LNCaP clone FGC (cell line): Measurements from ENCODE around the gene IRF9.

Source experiments
- DNase-seq: peaks from one replicate; pipeline ENCODE4 v3.0.0-alpha.2; 2011; ENCODE audit warnings: low read depth
- H3K4me3 ChIP-seq: 2 replicates; pipeline ENCODE4 v1.5.1; 2011; ENCODE audit warnings: mild to moderate bottlenecking, low read depth, low read length, control low read depth
- TF ChIP-seq, protein P1 (sequence below): IDR thresholded peaks from 2 replicates; pipeline ENCODE4 v1.5.1; 2012; ENCODE audit warnings: mild to moderate bottlenecking; ENCODE audit not compliant: control insufficient read depth, insufficient read depth; ENCODE audit errors: extremely low read depth

Gene IRF9

DNA sequence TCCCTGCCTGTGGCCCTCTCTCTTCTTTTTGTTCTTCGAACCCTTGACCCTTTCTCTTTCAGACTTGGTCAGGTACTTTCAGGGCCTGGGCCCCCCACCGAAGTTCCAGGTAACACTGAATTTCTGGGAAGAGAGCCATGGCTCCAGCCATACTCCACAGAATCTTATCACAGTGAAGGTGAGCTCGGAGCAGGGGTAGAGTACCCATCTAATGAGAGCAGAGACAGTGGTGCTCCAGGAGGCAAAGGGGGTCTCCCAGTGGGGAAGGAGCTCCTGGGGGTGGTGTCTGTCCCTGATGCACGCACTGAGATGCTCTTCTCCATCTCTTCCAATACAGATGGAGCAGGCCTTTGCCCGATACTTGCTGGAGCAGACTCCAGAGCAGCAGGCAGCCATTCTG is 4.7 kb downstream of the IRF9 start:
- no peak overlapping the region for H3K4me3 ChIP-seq
- TF ChIP-seq, protein P1, sequence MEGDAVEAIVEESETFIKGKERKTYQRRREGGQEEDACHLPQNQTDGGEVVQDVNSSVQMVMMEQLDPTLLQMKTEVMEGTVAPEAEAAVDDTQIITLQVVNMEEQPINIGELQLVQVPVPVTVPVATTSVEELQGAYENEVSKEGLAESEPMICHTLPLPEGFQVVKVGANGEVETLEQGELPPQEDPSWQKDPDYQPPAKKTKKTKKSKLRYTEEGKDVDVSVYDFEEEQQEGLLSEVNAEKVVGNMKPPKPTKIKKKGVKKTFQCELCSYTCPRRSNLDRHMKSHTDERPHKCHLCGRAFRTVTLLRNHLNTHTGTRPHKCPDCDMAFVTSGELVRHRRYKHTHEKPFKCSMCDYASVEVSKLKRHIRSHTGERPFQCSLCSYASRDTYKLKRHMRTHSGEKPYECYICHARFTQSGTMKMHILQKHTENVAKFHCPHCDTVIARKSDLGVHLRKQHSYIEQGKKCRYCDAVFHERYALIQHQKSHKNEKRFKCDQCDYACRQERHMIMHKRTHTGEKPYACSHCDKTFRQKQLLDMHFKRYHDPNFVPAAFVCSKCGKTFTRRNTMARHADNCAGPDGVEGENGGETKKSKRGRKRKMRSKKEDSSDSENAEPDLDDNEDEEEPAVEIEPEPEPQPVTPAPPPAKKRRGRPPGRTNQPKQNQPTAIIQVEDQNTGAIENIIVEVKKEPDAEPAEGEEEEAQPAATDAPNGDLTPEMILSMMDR, result no peak
- DNase-seq, result no peak

DNA sequence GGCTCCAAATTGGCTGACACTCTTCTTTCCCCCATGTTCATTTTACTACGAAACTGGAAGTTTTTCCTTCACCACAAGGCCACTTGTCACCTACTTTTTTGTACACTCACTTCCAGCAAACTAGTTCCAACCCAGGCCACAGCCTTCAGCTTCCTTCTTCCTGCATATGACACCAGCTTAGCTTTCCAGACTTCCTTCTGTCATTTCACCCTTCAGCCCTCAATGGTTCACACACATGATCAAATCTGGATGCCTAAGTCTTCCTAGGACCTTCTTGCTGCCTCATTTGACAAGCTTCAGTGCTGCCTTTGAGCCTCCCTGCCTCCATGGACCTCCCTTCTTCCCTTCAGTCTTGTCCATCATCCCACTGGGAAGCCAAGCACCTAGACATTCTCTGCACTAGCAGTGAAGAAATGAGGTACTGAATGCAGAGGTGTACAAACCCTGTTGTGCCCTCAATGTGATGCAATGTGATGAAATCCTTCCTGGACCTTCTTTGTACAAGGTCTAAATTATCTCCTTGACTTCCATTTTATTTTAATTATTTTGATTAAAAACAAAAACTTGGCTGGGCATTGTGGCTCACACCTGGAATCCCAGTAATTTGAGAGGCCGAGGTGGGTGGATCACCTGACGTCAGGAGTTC is 6.5 kb downstream of the IRF9 start:
- TF ChIP-seq, protein P1, result no peak
- DNase-seq, result no peak
- H3K4me3 ChIP-seq, result no peak overlapping the region

DNA sequence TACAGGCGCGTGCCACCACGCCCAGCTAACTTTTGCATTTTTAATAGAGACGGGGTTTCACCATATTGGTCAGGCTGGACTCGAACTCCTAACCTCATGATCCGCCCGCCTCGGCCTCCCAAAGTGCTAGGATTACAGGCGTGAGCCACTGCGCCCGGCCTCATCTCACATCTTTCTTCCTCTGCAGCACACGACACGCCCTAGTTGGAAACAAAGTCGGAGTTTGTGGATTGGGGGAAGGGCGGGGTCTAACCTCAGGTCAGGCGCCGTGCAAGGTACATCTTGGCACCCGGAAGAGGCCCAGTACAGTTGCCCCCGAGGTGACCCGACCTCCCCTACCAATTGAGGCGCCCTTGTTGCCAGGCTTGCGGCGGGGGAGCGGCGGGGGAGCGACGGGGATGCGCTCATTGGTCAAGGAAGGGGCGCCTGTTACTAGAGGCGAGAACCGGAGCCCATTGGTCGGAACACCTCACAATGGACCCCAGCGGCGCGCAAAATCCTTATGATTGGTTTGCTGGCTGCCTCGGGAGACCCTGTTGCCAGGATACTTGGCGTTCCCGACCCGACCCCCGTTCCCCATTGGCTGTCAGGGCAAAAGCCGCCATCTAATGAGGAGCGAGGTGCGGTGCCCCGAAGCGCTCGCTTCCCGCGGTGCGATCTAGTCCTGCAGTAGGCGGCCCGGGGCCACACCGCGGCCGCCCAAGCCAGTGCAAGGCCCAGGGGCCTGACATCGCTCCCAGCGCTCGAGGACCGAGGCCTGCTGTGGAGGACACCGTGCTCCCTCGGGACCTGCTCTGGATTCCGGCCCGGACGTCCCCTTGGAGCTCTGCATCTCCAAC is 10.6 kb downstream of the IRF9 start, which contains the start of gene REC8:
Gene REC8 (plus strand): TSS at position 659 of the 839 bp plus-strand sequence. CDS start 473 bp downstream, outside the sequence.
- no peak for DNase-seq
- TF ChIP-seq, protein P1, result no peak
- no peak within 1 kb of the TSS for H3K4me3 ChIP-seq

DNA sequence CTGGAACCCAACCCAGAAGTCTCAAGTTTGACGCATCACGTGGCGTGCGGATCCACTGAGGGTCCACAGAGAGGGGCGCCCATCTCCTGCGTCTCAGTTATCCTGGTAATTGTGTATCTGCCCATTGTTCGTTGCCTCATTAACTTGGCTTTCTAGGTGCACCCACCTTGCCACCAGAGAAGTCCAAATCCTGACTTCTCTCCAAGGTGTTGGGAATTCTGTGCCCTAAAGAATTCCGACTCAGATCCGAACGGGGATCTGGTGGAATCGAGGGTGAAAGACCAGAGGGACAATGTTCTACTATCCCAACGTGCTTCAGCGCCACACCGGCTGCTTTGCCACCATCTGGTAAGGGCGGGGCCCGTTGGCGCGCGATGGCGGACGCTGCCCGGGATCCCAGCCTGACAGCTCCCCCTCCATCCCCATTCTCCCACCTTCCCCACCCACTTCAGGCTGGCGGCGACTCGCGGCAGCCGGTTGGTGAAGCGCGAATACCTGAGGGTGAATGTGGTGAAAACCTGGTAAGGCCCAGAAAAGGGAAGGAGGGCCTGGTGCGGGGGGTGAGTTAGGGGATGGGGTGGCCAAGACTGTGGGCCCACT is 11.3 kb downstream of the IRF9 start:
- DNase-seq, result no peak
- TF ChIP-seq, protein P1, result no peak
- no peak overlapping the region for H3K4me3 ChIP-seq

DNA sequence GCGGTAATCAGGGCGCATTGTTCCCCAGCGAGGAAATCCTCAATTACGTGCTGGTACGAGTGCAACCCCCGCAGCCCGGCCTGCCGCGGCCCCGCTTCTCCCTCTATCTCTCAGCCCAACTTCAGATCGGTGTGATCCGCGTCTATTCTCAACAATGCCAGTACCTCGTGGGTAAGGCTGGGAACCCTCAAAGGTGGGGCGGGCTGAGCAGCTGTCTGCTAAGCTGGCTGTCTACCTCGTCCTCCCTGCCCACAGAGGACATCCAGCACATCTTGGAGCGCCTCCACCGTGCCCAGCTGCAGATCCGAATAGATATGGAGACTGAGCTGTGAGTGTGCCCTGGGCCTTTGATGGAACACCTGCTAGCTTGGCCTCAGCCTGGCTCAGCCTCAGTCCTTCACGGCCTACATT is 11.8 kb downstream of the IRF9 start:
- no peak for DNase-seq
- TF ChIP-seq, protein P1, result no peak
- no peak overlapping the region for H3K4me3 ChIP-seq

DNA sequence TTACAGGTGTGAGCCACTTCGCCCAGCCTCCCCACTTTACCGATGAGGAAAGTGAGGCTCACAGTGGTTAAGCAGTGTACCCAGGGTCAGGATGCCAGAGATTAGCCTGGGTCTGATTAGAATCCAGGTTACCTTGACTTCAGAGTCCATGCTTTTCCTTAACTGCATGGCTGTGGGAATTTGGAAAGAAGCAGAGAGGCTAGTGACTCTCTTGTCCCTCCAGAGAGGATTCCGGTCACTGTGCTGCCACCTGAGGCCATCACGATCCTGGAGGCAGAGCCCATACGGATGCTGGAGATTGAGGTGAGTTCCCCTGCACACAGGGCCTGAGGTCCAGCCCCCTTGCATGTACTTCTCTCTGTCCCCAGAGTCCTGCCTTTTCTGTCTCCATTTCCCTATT is 15.5 kb downstream of the IRF9 start:
- H3K4me3 ChIP-seq, result no peak overlapping the region
- no peak for DNase-seq
- TF ChIP-seq, protein P1, result no peak
